Subcutaneous abdominal adipose tissue (tissue), 5 donors: Measurements from ENCODE around the gene DAPK2.

ENCODE experiments used
- H3K27ac ChIP-seq: one replicate; pipeline ENCODE4 v1.7.0; 2013; ENCODE audit warnings: low read depth, mild to moderate bottlenecking, inconsistent platforms, low read length, moderate library complexity
- H3K27me3 ChIP-seq, 5 donors: one replicate each; pipeline ENCODE4 v1.7.0; 2013; ENCODE audit warnings: low read length in 5 of 5, inconsistent platforms in 1 of 5; ENCODE audit not compliant: control insufficient read depth in 5 of 5, insufficient read depth in 4 of 5
- H3K36me3 ChIP-seq, 5 donors: one replicate each; pipeline ENCODE4 v1.7.0; 2013; ENCODE audit warnings: low read length in 5 of 5; ENCODE audit not compliant: control insufficient read depth in 5 of 5, insufficient read depth in 5 of 5
- H3K4me1 ChIP-seq, 5 donors: one replicate each; pipeline ENCODE4 v1.7.0; 2013; ENCODE audit warnings: low read length in 5 of 5, mild to moderate bottlenecking in 3 of 5, moderate library complexity in 1 of 5; ENCODE audit not compliant: control insufficient read depth in 5 of 5, insufficient read depth in 5 of 5
- H3K4me3 ChIP-seq, 5 donors: one replicate each; pipeline ENCODE4 v1.7.0; 2013; ENCODE audit warnings: low read length in 5 of 5, low read depth in 1 of 5
- H3K9ac ChIP-seq, 5 donors: one replicate each; pipeline ENCODE4 v1.7.0; 2013; ENCODE audit warnings: low read length in 5 of 5, mild to moderate bottlenecking in 4 of 5, moderate library complexity in 3 of 5
- H3K9me3 ChIP-seq, 5 donors: one replicate each; pipeline ENCODE4 v1.7.0; 2013; ENCODE audit warnings: low read length in 5 of 5; ENCODE audit not compliant: control insufficient read depth in 5 of 5
- donor health status: healthy.
- donor health status: healthy.
- donor health status: healthy.
- donor health status: healthy.
- donor health status: healthy.

DAPK2 gene

DNA sequence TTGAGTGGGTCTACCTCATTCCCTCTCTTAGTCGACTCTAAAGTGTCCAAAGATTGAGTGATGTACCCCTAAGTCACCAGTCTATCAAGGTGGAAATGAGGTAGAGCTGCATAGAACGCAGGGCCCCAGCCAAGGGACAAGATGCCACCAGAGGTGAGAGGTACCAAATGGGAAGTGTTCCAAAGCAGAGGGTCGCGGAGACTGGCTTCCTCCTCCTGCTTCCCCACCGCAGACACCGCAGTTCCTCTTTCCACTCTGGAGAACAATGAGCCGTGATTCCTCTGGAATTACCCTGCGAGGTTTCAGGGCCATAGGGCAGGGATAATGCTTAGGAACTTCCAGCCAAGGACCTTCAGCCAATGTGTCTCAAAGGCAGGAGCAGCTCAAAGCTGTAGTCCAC is 55.8 kb downstream of the DAPK2 start:
- H3K9ac ChIP-seq: peak overlapping the region in 1 of 5 donors; percentile 39
- no peaks in the 10 kb centered on the region for H3K9me3 ChIP-seq
- peak overlapping the region; percentile 71 for H3K27ac ChIP-seq
- H3K4me1 ChIP-seq: peaks cover 10 to 70% (median 63%) of the 10 kb centered on the region in 5 donors
- no peaks in the 10 kb centered on the region for H3K27me3 ChIP-seq
- no peaks in the 10 kb centered on the region for H3K36me3 ChIP-seq
- H3K4me3 ChIP-seq: no peak overlapping the region

- Histone ChIP-seq H3K9ac (no peak overlapping the region), H3K9me3 (no peaks in the 10 kb centered on the region), H3K36me3 (peaks cover 0 to 5% (median 0%) of the 10 kb centered on the region in 5 donors), H3K27ac (peak overlapping the region; percentile 97), H3K4me3 (no peak overlapping the region), H3K27me3 (no peaks in the 10 kb centered on the region), H3K4me1 (peaks cover 16 to 81% (median 76%) of the 10 kb centered on the region in 5 donors)
Measured at GRCh38 chr15:63987796-63988378, 58.4 kb downstream of the DAPK2 start.

GRCh38 chr15:63986751-63987341 is 59.4 kb downstream of the DAPK2 start:
- no peak overlapping the region for H3K4me3 ChIP-seq
- peak overlapping the region; percentile 97 for H3K27ac ChIP-seq
- H3K27me3 ChIP-seq: no peaks in the 10 kb centered on the region
- no peaks in the 10 kb centered on the region for H3K9me3 ChIP-seq
- H3K36me3 ChIP-seq: peaks cover 0 to 10% (median 0%) of the 10 kb centered on the region in 5 donors
- no peak overlapping the region for H3K9ac ChIP-seq
- peaks cover 16 to 72% (median 70%) of the 10 kb centered on the region in 5 donors for H3K4me1 ChIP-seq

DNA sequence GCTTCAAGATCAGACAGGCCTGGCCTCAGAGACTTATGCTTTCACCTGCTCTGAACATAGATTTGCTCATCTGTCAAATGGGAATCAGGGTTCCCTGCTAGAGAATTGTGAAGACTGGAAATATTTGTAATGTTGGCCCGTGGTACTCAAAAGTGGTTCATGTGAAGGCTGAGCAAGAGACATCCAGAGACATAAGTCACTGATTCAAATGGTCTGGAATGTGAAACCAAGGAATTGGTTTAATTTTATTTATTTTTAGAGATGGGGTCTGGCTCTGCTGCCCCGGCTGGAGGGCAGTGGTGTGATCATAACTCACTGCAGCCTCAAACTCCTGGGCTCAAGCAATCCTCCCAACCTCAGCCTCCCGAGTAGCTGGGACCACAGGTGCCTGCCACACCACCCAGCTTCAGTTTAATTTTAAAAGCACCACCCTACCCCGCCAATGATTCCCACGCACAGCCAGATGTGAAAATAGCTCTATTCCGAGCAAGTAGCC is 60.1 kb downstream of the DAPK2 start:
- no peaks in the 10 kb centered on the region for H3K9me3 ChIP-seq
- H3K36me3 ChIP-seq: peaks cover 0 to 10% (median 0%) of the 10 kb centered on the region in 5 donors
- peak overlapping the region; percentile 97 for H3K27ac ChIP-seq
- peaks cover 16 to 66% (median 64%) of the 10 kb centered on the region in 5 donors for H3K4me1 ChIP-seq
- peak overlapping the region in 4 of 5 donors; percentile 22 to 84 (median 58) for H3K9ac ChIP-seq
- H3K4me3 ChIP-seq: peak overlapping the region in 1 of 5 donors; percentile 2
- no peaks in the 10 kb centered on the region for H3K27me3 ChIP-seq

DNA sequence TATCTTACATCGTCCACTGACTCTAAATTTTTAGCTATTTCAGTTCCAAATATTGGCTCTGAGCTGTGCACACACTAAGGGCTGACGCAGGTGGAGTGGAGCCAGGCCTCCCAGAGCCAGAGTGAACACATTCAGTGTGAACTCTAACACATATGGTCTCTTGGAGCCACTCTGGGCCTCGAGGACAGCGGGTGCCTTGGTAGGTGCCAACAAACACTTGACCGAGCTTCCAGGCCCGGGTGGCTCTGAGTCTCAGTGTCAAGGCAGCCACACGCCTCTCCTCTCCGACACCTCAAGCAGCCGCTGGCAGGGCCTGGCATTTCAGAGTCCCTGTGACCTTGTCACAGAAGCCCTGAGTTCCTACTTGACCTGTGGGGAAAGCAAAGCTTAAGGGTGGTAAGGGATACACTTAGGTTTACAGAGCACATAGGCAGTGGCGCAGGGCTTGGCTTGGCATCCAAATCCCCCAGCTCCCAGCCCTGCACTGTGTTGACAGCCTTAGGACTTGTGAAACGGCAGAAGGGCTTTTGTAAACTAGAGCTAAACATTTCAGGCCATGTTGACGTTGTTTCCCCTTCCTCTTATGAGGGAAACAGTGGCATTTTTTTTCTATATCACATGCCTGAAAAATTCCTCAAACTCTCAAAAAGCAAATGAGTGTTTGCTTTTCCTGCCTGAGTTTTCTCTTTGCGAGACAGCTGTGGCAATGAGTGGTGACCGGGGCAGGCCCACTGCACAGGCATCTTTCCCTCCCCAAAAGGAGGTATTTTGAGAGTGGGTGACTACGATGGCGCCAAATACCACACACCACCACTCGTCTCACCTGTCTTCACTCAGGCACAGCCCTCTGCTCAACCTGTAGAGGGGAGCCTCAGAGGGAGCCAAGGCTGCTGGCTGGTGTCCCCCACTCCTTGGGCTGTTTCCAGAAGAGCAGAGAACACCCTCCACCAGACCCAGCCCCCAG is 60.8 kb downstream of the DAPK2 start:
- peak overlapping the region; percentile 22 to 84 (median 55) for H3K9ac ChIP-seq
- peak overlapping the region in 2 of 5 donors; percentile 2 to 8 for H3K4me3 ChIP-seq
- no peaks in the 10 kb centered on the region for H3K9me3 ChIP-seq
- peak overlapping the region; percentile 97 for H3K27ac ChIP-seq
- peaks cover 0 to 12% (median 0%) of the 10 kb centered on the region in 5 donors for H3K36me3 ChIP-seq
- peaks cover 12 to 59% (median 57%) of the 10 kb centered on the region in 5 donors for H3K4me1 ChIP-seq
- H3K27me3 ChIP-seq: no peaks in the 10 kb centered on the region

DNA sequence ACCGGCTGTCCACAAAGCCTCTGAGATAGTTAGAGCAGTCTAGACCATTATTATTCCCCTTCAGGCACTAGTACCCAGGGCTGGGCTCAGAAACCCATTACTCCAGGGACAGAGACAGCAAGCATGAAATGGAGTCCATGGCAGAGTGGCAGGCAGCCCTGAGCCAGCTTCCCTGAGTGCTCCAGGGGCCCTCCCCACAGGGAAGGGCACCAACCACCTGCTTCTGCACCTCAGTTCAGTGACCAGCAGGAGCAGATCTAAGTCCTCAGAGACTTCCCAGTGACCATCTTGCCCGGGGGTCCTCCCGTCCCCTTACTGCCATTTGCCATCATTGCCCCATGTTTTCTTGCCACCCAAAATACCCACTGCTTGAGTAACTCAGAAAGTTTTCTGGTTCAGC is 62.0 kb downstream of the DAPK2 start:
- H3K9ac ChIP-seq: no peak overlapping the region
- H3K36me3 ChIP-seq: peaks cover 0 to 12% (median 4%) of the 10 kb centered on the region in 5 donors
- H3K9me3 ChIP-seq: no peaks in the 10 kb centered on the region
- H3K4me3 ChIP-seq: no peak overlapping the region
- no peaks in the 10 kb centered on the region for H3K27me3 ChIP-seq
- peaks cover 11 to 52% (median 51%) of the 10 kb centered on the region in 5 donors for H3K4me1 ChIP-seq
- H3K27ac ChIP-seq: peak overlapping the region; percentile 97

- Histone ChIP-seq H3K27me3 (no peaks in the 10 kb centered on the region), H3K9me3 (no peaks in the 10 kb centered on the region), H3K36me3 (peaks cover 0 to 12% (median 4%) of the 10 kb centered on the region in 5 donors), H3K9ac (no peak overlapping the region), H3K27ac (peak overlapping the region; percentile 97), H3K4me3 (no peak overlapping the region), H3K4me1 (peaks cover 11 to 59% (median 57%) of the 10 kb centered on the region in 5 donors)
Measured at GRCh38 chr15:63983061-63983711, 63.1 kb downstream of the DAPK2 start.

- Histone ChIP-seq H3K36me3 (peaks cover 0 to 14% (median 4%) of the 10 kb centered on the region in 5 donors), H3K27me3 (no peaks in the 10 kb centered on the region), H3K27ac (peak overlapping the region; percentile 97), H3K9ac (no peak overlapping the region), H3K4me1 (peaks cover 11 to 57% (median 51%) of the 10 kb centered on the region in 5 donors), H3K4me3 (no peak overlapping the region), H3K9me3 (no peaks in the 10 kb centered on the region)
Measured at GRCh38 chr15:63982381-63982854, 63.9 kb downstream of the DAPK2 start.

GRCh38 chr15:63981596-63982320 is 64.5 kb downstream of the DAPK2 start:
- no peak overlapping the region for H3K4me3 ChIP-seq
- no peaks in the 10 kb centered on the region for H3K9me3 ChIP-seq
- H3K27ac ChIP-seq: no peak overlapping the region
- peaks cover 0 to 19% (median 8%) of the 10 kb centered on the region in 5 donors for H3K36me3 ChIP-seq
- H3K4me1 ChIP-seq: peaks cover 11 to 50% (median 44%) of the 10 kb centered on the region in 5 donors
- H3K27me3 ChIP-seq: no peaks in the 10 kb centered on the region
- no peak overlapping the region for H3K9ac ChIP-seq
